Small intestine (tissue), 7 donors: ENCODE data around the gene SOX12. TPM values are rescaled to one million over a fixed set of nuclear protein-coding genes. Genes with fewer than 3 reads are reported as not detected.

Experiments used
- DNase-seq, 2 donors: peaks; one replicate each; pipeline versions ENCODE4 v3.0.0 to v3.0.0-alpha.2; 2013
- FAIRE-seq: peaks from 2 replicates; lab custom pipeline; 2012; peaks lifted over from hg19 to GRCh38; lab: Jason Lieb, UNC
- H3K27ac ChIP-seq, 3 donors: one replicate each; pipeline ENCODE4 v1.5.1; 2013; ENCODE audit warnings: low read length in 2 of 3, mild to moderate bottlenecking in 2 of 3, control low read depth in 1 of 3, inconsistent platforms in 1 of 3, low read depth in 1 of 3, moderate library complexity in 1 of 3
- H3K27me3 ChIP-seq, 3 donors: one replicate each; pipeline ENCODE4 v1.6.1; 2013; ENCODE audit warnings: low read length in 3 of 3, inconsistent platforms in 1 of 3; ENCODE audit not compliant: control insufficient read depth in 3 of 3, insufficient read depth in 3 of 3
- H3K36me3 ChIP-seq, 3 donors: one replicate each; pipeline ENCODE4 v1.6.1; 2013; ENCODE audit warnings: low read length in 3 of 3, inconsistent platforms in 1 of 3, low read depth in 1 of 3, mild to moderate bottlenecking in 1 of 3, moderate library complexity in 1 of 3; ENCODE audit not compliant: control insufficient read depth in 3 of 3, insufficient read depth in 2 of 3
- H3K4me1 ChIP-seq, 3 donors: one replicate each; pipeline ENCODE4 v1.6.1; 2013; ENCODE audit warnings: low read length in 2 of 3, inconsistent platforms in 1 of 3, low read depth in 1 of 3, mild to moderate bottlenecking in 1 of 3, moderate library complexity in 1 of 3; ENCODE audit not compliant: control insufficient read depth in 3 of 3, insufficient read depth in 2 of 3
- H3K4me3 ChIP-seq, 3 donors: one replicate each; pipeline ENCODE4 v1.5.1; 2013; ENCODE audit warnings: low read length in 3 of 3, control low read depth in 1 of 3, inconsistent platforms in 1 of 3, low read depth in 1 of 3, mild to moderate bottlenecking in 1 of 3, moderate library complexity in 1 of 3
- H3K9me3 ChIP-seq, 2 donors: one replicate each; pipeline ENCODE4 v1.6.1; 2013; ENCODE audit warnings: low read depth in 1 of 2, low read length in 1 of 2; ENCODE audit not compliant: control insufficient read depth in 2 of 2, insufficient read depth in 1 of 2
- WGBS, 3 donors: extraction: QIAGEN DNeasy Blood & Tissue Kit; methylation state at CpG; one replicate each; pipeline ENCODE4 v1.1.7; 2013; 5-methylcytosine and 5-hydroxymethylcytosine counted together
- polyA plus RNA-seq, 4 donors: library from polyadenylated mRNA; stranded (reverse) in 3 of 4; unstranded in 1 of 4; fragments of 200-250 nt in 3 of 4; fragments of 120-200 nt in 1 of 4; gene quantifications; one replicate each; pipeline versions ENCODE4 v1.2.1 to v1.2.3, GENCODE V29; 2013
- donor health status: healthy with polysubstance abuse.
- donor health status: control.
- donor health status: control.
- donor health status: Bipolar disorder and iron deficiency.
- donor health status: healthy.

Gene SOX12
- polyA plus RNA-seq, 4 donors = 0.81 to 9.7 (median 2.0) TPM

GRCh38 chr20:356745-357144 lies 31.4 kb downstream of the SOX12 start:
- Histone ChIP-seq H3K4me3 (no peak overlapping the region), H3K4me1 (no peaks in the 10 kb centered on the region), H3K9me3 (no peaks in the 10 kb centered on the region), H3K36me3 (peaks cover 0 to 12% (median 0%) of the 10 kb centered on the region in 3 donors), H3K27me3 (no peaks in the 10 kb centered on the region), H3K27ac (no peak overlapping the region)
- 86 to 90% (median 90%) methylated on average over 10 of the region's 10 CpGs for WGBS, 3 donors
- DNase-seq = no peak
- FAIRE-seq = no peak

DNA sequence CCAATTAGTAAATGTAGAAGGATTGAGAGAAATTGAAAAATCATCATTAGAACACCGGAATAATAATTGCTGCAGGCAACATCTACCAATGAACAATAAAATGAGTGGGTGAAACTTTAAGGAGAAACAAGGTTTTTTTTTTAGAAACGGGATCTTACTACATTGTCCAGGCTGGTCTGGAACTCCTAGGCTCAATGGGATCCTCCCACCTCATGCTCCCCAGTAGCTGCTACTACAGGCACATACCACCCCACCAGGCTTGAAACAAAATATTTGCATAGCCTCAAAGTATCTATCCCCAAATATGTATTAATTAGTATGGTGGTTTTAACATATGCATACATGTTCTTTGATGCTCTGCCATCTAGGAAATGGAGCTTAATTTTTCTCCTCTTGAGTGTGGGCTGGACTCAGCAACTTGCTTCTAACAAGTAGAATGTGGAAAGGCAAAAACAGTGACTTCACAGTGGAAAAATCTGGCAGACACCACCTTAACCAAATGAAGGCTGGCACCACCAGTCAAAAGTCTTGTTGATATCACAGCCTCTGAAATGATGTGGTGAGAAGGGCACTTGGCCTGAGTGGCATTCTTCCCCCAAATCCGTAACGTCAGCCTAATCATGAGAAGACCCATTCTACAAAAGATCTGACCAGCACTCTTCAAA lies 33.7 kb downstream of the SOX12 start:
- DNase-seq (no peak), FAIRE-seq (no peak)
- H3K9me3 ChIP-seq = no peaks in the 10 kb centered on the region
- no peak overlapping the region for H3K4me3 ChIP-seq
- H3K27ac ChIP-seq = no peak overlapping the region
- 75 to 86% (median 82%) methylated on average over 4 of the region's 4 CpGs for WGBS, 3 donors
- H3K4me1 ChIP-seq = no peaks in the 10 kb centered on the region
- peaks cover 0 to 3% (median 0%) of the 10 kb centered on the region in 3 donors for H3K36me3 ChIP-seq
- H3K27me3 ChIP-seq = no peaks in the 10 kb centered on the region

- no peaks in the 10 kb centered on the region for H3K9me3 ChIP-seq
- peaks cover 0 to 8% (median 0%) of the 10 kb centered on the region in 3 donors for H3K4me1 ChIP-seq
- FAIRE-seq = no peak
- DNase-seq = no peak
- H3K27ac ChIP-seq = no peak overlapping the region
- no peaks in the 10 kb centered on the region for H3K36me3 ChIP-seq
- 79 to 85% (median 81%) methylated on average over 8 of the region's 8 CpGs for WGBS, 3 donors
- no peak overlapping the region for H3K4me3 ChIP-seq
- no peaks in the 10 kb centered on the region for H3K27me3 ChIP-seq
Measured at GRCh38 chr20:361561-361960, 36.2 kb downstream of the SOX12 start.

DNA sequence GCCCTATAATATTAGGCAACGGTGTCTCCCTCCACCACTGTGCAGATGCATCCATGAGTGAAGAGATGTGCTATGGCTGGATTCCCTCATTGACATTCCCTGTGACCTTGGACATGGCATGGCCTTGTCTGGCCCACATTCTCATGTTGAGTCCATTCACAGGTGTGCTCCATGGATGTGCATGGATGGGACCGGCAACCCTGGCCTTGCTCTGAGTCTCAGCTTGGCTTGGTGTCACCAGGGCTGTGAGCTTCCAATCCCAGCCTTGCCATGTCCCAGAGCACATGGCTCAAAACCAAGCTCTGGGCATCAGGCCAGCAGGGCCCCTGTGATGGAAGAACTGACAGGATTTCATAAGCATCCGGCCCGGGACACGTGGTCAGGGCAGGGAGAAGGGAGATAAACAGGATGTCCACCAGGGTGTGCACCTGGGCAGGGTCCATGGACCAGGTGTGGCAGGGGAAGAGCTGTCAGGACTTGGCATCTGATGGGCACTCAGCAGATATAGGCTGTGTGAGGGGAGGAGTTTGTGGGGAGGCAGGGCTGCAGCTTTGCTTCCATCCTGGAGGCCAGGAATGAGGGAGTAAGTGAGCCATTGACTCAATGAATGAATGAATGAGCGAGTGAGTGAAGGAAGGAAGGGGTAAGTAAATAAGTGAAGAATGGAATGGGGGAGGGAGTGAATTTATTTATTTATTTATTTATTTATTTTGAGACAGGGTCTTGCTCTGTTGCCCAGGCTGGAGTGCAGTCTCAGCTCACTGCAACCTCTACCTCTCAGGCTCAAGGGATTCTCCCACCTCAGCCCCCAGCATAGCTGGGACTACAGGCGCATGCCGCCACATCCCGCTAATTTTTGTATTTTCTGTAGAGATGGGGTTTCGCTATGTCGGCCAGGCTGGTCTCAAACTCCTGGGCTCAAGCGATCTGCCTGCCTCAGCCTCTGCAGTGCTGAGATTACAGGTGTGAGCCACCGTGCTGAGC lies 37.2 kb downstream of the SOX12 start:
- peak overlapping the region in 1 of 3 donors; percentile 8 for H3K27ac ChIP-seq
- H3K4me3 ChIP-seq = no peak overlapping the region
- 63 to 67% (median 64%) methylated on average over 13 of the region's 13 CpGs for WGBS, 3 donors
- no peaks in the 10 kb centered on the region for H3K27me3 ChIP-seq
- no peaks in the 10 kb centered on the region for H3K36me3 ChIP-seq
- no peaks in the 10 kb centered on the region for H3K9me3 ChIP-seq
- FAIRE-seq = no peak
- peak; percentile 74 to 77 for DNase-seq
- H3K4me1 ChIP-seq = peaks cover 0 to 8% (median 0%) of the 10 kb centered on the region in 3 donors

- Histone ChIP-seq H3K4me3 (no peak overlapping the region), H3K27me3 (no peaks in the 10 kb centered on the region), H3K9me3 (no peaks in the 10 kb centered on the region), H3K36me3 (no peaks in the 10 kb centered on the region), H3K4me1 (peaks cover 0 to 8% (median 0%) of the 10 kb centered on the region in 3 donors), H3K27ac (no peak overlapping the region)
- no peak for DNase-seq
- WGBS, 3 donors = 86 to 91% (median 87%) methylated on average over 13 of the region's 13 CpGs
- FAIRE-seq = no peak
Measured at GRCh38 chr20:363319-364078, 38.1 kb downstream of the SOX12 start.

DNA sequence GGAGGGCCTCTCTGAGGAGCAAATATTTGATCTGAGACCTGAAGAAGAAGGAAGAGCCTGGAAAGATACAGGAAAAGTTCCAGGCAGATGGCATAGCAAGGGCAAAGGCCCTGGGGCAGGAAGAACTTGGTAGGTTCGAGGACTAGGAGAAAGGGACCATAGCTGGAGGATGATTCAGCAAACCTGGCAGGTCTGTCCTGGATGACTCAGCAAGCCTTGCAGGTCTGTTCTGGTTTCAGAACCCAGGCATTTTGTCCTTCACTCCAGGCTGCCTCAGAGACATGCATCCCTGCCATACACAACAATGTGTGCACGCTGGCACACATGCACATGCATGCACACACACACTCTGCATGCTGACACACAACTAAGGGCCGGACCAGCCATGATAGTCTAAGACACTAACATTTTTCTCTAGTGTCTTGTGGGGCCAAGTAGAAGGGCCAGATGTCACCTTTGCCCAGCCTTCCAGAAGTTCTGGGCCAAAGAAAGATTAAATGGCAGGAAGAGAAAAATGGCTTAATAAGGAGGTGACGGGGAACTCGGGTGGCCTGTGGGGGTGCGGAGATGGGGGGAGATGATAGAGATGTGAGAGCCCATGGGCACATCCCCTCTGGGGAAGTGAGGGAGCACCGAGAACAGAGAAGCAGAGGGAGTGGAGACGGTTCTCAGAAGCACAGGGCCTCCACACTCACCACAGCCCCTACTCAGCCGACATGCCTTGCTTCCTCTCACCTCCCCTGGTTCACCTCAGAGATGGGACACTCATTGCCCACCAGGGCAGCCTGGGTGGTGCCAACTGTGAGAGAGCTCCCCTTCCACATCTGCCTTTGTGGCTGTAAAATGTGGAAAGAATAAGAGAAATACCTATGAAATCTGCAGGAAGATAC lies 39.8 kb downstream of the SOX12 start:
- no peak overlapping the region for H3K27ac ChIP-seq
- 74 to 89% (median 86%) methylated on average over 9 of the region's 9 CpGs for WGBS, 3 donors

GRCh38 chr20:366041-366718 lies 40.8 kb downstream of the SOX12 start:
- DNase-seq = no peak

More for the DNA sequence above, 39.8 kb downstream of the SOX12 start:
- H3K4me1 ChIP-seq = peaks cover 0 to 8% (median 0%) of the 10 kb centered on the region in 3 donors
- H3K27me3 ChIP-seq = no peaks in the 10 kb centered on the region
- H3K4me3 ChIP-seq = no peak overlapping the region
- FAIRE-seq (no peak), DNase-seq (no peak)
- no peaks in the 10 kb centered on the region for H3K36me3 ChIP-seq
- H3K9me3 ChIP-seq = no peaks in the 10 kb centered on the region

More at GRCh38 chr20:366041-366718, 40.8 kb downstream of the SOX12 start:
- no peak overlapping the region for H3K27ac ChIP-seq
- H3K4me1 ChIP-seq = peaks cover 0 to 8% (median 0%) of the 10 kb centered on the region in 3 donors
- no peak for FAIRE-seq
- H3K27me3 ChIP-seq = no peaks in the 10 kb centered on the region
- WGBS, 3 donors = 59 to 63% (median 62%) methylated on average over 7 of the region's 7 CpGs
- no peak overlapping the region for H3K4me3 ChIP-seq
- H3K9me3 ChIP-seq = no peaks in the 10 kb centered on the region
- no peaks in the 10 kb centered on the region for H3K36me3 ChIP-seq
